ENCODE data around the gene NPBWR2. TPM values are rescaled to one million over a fixed set of nuclear protein-coding genes. Genes with fewer than 3 reads are reported as not detected.

NPBWR2 gene
- total RNA-seq, 1 experiment from 2014 or later = not detected

DNA sequence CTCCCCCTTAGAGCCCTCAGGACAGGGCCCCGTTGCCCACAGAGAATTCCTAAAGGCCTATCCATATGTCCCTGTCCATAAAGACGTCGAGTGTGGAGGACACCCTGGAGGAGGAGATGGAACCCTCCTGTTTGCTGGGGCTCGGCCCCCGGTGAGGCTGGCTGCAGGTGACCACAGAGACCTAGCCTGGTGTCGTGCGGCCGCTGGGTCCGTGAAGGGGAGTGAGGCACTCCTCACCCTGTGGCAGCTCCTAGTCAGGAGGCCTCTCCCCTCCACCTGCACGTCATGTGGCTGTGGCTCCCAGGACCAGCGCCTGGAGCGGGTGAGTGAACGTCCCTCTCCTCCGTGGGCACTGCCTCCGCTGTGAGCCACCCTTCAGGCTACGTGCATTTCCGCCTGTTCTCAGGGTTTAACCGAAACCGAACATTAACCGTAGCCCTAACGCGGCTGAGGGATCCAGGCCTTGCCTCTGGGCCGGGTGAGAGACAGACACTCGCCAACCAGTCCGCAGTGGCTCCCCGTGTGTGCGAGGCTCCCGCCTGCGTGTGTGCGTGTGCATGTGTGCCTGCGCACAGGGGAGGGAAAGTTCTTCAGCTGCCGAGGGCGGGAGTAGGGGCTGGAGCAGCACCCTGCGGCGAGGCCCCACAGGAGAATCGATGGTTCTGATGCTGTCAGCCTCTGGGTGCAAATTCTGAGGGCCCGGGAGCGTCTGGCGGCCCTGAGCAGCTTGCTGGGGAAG is 50.3 kb downstream of the NPBWR2 start (continued):
- TF ChIP-seq, protein P1, sequence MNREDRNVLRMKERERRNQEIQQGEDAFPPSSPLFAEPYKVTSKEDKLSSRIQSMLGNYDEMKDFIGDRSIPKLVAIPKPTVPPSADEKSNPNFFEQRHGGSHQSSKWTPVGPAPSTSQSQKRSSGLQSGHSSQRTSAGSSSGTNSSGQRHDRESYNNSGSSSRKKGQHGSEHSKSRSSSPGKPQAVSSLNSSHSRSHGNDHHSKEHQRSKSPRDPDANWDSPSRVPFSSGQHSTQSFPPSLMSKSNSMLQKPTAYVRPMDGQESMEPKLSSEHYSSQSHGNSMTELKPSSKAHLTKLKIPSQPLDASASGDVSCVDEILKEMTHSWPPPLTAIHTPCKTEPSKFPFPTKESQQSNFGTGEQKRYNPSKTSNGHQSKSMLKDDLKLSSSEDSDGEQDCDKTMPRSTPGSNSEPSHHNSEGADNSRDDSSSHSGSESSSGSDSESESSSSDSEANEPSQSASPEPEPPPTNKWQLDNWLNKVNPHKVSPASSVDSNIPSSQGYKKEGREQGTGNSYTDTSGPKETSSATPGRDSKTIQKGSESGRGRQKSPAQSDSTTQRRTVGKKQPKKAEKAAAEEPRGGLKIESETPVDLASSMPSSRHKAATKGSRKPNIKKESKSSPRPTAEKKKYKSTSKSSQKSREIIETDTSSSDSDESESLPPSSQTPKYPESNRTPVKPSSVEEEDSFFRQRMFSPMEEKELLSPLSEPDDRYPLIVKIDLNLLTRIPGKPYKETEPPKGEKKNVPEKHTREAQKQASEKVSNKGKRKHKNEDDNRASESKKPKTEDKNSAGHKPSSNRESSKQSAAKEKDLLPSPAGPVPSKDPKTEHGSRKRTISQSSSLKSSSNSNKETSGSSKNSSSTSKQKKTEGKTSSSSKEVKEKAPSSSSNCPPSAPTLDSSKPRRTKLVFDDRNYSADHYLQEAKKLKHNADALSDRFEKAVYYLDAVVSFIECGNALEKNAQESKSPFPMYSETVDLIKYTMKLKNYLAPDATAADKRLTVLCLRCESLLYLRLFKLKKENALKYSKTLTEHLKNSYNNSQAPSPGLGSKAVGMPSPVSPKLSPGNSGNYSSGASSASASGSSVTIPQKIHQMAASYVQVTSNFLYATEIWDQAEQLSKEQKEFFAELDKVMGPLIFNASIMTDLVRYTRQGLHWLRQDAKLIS (CRISPR knock-in tag; IDR thresholded peaks at IDR 0.05; ENCODE audit: borderline replicate concordance) = no peak
- TF ChIP-seq, protein P2, sequence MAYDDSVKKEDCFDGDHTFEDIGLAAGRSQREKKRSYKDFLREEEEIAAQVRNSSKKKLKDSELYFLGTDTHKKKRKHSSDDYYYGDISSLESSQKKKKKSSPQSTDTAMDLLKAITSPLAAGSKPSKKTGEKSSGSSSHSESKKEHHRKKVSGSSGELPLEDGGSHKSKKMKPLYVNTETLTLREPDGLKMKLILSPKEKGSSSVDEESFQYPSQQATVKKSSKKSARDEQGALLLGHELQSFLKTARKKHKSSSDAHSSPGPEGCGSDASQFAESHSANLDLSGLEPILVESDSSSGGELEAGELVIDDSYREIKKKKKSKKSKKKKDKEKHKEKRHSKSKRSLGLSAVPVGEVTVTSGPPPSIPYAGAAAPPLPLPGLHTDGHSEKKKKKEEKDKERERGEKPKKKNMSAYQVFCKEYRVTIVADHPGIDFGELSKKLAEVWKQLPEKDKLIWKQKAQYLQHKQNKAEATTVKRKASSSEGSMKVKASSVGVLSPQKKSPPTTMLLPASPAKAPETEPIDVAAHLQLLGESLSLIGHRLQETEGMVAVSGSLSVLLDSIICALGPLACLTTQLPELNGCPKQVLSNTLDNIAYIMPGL (CRISPR knock-in tag; IDR thresholded peaks at IDR 0.05) = 0 out of 2 replicates have a peak, but pooled peaks have one; percentile 1
- no peak for TF ChIP-seq RORB (CRISPR knock-in tag; IDR thresholded peaks at IDR 0.05)
- TF ChIP-seq, protein P3, sequence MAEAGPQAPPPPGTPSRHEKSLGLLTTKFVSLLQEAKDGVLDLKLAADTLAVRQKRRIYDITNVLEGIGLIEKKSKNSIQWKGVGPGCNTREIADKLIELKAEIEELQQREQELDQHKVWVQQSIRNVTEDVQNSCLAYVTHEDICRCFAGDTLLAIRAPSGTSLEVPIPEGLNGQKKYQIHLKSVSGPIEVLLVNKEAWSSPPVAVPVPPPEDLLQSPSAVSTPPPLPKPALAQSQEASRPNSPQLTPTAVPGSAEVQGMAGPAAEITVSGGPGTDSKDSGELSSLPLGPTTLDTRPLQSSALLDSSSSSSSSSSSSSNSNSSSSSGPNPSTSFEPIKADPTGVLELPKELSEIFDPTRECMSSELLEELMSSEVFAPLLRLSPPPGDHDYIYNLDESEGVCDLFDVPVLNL (CRISPR knock-in tag; IDR thresholded peaks at IDR 0.05; ENCODE audit: borderline replicate concordance, low read depth) = no peak
- TF ChIP-seq, protein P4, sequence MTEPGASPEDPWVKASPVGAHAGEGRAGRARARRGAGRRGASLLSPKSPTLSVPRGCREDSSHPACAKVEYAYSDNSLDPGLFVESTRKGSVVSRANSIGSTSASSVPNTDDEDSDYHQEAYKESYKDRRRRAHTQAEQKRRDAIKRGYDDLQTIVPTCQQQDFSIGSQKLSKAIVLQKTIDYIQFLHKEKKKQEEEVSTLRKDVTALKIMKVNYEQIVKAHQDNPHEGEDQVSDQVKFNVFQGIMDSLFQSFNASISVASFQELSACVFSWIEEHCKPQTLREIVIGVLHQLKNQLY (CRISPR knock-in tag; IDR thresholded peaks at IDR 0.05) = no peak

DNA sequence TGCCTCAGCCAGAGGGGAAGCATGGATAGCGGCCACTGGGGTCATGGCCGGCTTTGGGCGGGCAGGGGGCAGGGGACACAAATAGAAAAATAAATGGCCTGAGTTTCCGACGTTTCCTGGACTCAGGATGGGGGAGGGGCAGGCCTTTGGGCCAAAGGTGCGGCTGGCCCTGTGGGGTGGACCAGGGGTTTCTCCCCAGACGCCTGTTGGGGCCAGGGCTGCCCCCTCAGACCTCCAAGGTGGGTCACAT is 50.8 kb downstream of the NPBWR2 start:
- no peaks in the 10 kb centered on the region for H3K36me3 Mint-ChIP-seq
- ATAC-seq (no peak), DNase-seq (ENCODE audit: low spot score) (no peak)
- CTCF ChIA-PET = interaction anchor here (1.0 to 2.9 kb wide), 10 partner anchors 11 to 560 kb away, joined by 3 to 40 read pairs (median 6); partner anchors contain the start of genes OPRL1, PRPF6, RGS19 and SAMD10
- peaks cover 22% of the 10 kb centered on the region for H3K4me1 Mint-ChIP-seq
- POLR2A ChIA-PET = no interaction called here
- no peak overlapping the region for H3K27ac Mint-ChIP-seq
- H3K9me3 Mint-ChIP-seq = no peaks in the 10 kb centered on the region
- no peak overlapping the region for H3K4me3 Mint-ChIP-seq
- H3K27me3 Mint-ChIP-seq (ENCODE audit: low read depth) = peaks cover 9% of the 10 kb centered on the region
- TF ChIP-seq, protein P4 (CRISPR knock-in tag; IDR thresholded peaks at IDR 0.05) = no peak
- no peak for TF ChIP-seq ZNF317 (CRISPR knock-in tag; IDR thresholded peaks at IDR 0.05; ENCODE audit: borderline replicate concordance, low read depth)
- TF ChIP-seq, protein P5, sequence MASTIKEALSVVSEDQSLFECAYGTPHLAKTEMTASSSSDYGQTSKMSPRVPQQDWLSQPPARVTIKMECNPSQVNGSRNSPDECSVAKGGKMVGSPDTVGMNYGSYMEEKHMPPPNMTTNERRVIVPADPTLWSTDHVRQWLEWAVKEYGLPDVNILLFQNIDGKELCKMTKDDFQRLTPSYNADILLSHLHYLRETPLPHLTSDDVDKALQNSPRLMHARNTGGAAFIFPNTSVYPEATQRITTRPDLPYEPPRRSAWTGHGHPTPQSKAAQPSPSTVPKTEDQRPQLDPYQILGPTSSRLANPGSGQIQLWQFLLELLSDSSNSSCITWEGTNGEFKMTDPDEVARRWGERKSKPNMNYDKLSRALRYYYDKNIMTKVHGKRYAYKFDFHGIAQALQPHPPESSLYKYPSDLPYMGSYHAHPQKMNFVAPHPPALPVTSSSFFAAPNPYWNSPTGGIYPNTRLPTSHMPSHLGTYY (CRISPR knock-in tag; IDR thresholded peaks at IDR 0.05) = no peak
- no peak for TF ChIP-seq ZNF232 (CRISPR knock-in tag; IDR thresholded peaks at IDR 0.05)
- TF ChIP-seq, protein P6, sequence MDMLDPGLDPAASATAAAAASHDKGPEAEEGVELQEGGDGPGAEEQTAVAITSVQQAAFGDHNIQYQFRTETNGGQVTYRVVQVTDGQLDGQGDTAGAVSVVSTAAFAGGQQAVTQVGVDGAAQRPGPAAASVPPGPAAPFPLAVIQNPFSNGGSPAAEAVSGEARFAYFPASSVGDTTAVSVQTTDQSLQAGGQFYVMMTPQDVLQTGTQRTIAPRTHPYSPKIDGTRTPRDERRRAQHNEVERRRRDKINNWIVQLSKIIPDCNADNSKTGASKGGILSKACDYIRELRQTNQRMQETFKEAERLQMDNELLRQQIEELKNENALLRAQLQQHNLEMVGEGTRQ (CRISPR knock-in tag; IDR thresholded peaks at IDR 0.05) = no peak
- no peak for TF ChIP-seq FOXP1 (CRISPR knock-in tag; IDR thresholded peaks at IDR 0.05; ENCODE audit: borderline replicate concordance)
- no peak for TF ChIP-seq KAT7 (CRISPR knock-in tag; IDR thresholded peaks at IDR 0.05; ENCODE audit: borderline replicate concordance)
- TF ChIP-seq MYBL2 (CRISPR knock-in tag; IDR thresholded peaks at IDR 0.05) = no peak
- TF ChIP-seq, protein P3 (CRISPR knock-in tag; IDR thresholded peaks at IDR 0.05; ENCODE audit: borderline replicate concordance, low read depth) = no peak
- TF ChIP-seq FOXJ3 (CRISPR knock-in tag; IDR thresholded peaks at IDR 0.05; ENCODE audit: borderline replicate concordance) = no peak
- TF ChIP-seq, protein P7, sequence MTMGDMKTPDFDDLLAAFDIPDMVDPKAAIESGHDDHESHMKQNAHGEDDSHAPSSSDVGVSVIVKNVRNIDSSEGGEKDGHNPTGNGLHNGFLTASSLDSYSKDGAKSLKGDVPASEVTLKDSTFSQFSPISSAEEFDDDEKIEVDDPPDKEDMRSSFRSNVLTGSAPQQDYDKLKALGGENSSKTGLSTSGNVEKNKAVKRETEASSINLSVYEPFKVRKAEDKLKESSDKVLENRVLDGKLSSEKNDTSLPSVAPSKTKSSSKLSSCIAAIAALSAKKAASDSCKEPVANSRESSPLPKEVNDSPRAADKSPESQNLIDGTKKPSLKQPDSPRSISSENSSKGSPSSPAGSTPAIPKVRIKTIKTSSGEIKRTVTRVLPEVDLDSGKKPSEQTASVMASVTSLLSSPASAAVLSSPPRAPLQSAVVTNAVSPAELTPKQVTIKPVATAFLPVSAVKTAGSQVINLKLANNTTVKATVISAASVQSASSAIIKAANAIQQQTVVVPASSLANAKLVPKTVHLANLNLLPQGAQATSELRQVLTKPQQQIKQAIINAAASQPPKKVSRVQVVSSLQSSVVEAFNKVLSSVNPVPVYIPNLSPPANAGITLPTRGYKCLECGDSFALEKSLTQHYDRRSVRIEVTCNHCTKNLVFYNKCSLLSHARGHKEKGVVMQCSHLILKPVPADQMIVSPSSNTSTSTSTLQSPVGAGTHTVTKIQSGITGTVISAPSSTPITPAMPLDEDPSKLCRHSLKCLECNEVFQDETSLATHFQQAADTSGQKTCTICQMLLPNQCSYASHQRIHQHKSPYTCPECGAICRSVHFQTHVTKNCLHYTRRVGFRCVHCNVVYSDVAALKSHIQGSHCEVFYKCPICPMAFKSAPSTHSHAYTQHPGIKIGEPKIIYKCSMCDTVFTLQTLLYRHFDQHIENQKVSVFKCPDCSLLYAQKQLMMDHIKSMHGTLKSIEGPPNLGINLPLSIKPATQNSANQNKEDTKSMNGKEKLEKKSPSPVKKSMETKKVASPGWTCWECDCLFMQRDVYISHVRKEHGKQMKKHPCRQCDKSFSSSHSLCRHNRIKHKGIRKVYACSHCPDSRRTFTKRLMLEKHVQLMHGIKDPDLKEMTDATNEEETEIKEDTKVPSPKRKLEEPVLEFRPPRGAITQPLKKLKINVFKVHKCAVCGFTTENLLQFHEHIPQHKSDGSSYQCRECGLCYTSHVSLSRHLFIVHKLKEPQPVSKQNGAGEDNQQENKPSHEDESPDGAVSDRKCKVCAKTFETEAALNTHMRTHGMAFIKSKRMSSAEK (CRISPR knock-in tag; IDR thresholded peaks at IDR 0.05; ENCODE audit: borderline replicate concordance) = no peak
- TF ChIP-seq, protein P8, sequence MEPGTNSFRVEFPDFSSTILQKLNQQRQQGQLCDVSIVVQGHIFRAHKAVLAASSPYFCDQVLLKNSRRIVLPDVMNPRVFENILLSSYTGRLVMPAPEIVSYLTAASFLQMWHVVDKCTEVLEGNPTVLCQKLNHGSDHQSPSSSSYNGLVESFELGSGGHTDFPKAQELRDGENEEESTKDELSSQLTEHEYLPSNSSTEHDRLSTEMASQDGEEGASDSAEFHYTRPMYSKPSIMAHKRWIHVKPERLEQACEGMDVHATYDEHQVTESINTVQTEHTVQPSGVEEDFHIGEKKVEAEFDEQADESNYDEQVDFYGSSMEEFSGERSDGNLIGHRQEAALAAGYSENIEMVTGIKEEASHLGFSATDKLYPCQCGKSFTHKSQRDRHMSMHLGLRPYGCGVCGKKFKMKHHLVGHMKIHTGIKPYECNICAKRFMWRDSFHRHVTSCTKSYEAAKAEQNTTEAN (CRISPR knock-in tag; IDR thresholded peaks at IDR 0.05) = no peak

All from WTC11 (cell line).